Lower lobe of right lung (tissue), 2 donors: ENCODE measurements around the gene SPATA24. TPM values are rescaled to one million over a fixed set of nuclear protein-coding genes. Genes with fewer than 3 reads are reported as not detected.

ENCODE experiments used
- ATAC-seq, 2 donors: fragments of 200-7000 bp; cut with Tn5 transposase; one replicate each; pipeline ENCODE4 v1.9.1; 2020 to 2022; ENCODE audit warnings: mild to moderate bottlenecking in 2 of 2, moderate library complexity in 2 of 2
- DNase-seq: peaks from one replicate; pipeline ENCODE4 v3.0.0-alpha.2; 2020
- H3K27ac ChIP-seq: fragments of 200-600 bp; one replicate; pipeline ENCODE4 v1.8.0; 2022
- H3K27me3 ChIP-seq: fragments of 200-600 bp; one replicate; pipeline ENCODE4 v1.8.0; 2022; ENCODE audit warnings: low read depth
- H3K36me3 ChIP-seq: fragments of 200-600 bp; one replicate; pipeline ENCODE4 v1.8.0; 2022; ENCODE audit warnings: mild to moderate bottlenecking
- H3K4me1 ChIP-seq: fragments of 200-600 bp; one replicate; pipeline ENCODE4 v1.8.0; 2022
- H3K4me3 ChIP-seq: fragments of 200-600 bp; one replicate; pipeline ENCODE4 v1.8.0; 2022; ENCODE audit warnings: mild to moderate bottlenecking
- H3K9me3 ChIP-seq: fragments of 200-600 bp; one replicate; pipeline ENCODE4 v1.8.0; 2022
- intact Hi-C: fragments of 100-400 bp; cut with DNase I; formaldehyde crosslinking; loops from one replicate; pipeline ENCODE4 v1.11.0; 2022
- long read RNA-seq: library from polyadenylated mRNA; unstranded; transcript quantifications from one replicate; pipeline ENCODE4 v2.0.0, GENCODE V29; 2021
- total RNA-seq: library from RNA; stranded (reverse); fragmentation: NEBNext Ultra II Directional; extraction: Animal tissue kit (Norgen Biotek cat#: 25700); gene quantifications from one replicate; pipeline ENCODE4 v1.2.1, GENCODE V29; 2021
- TF ChIP-seq, protein P1 (sequence below): fragments of 200-600 bp; IDR thresholded peaks from one replicate; pipeline ENCODE4 v1.8.0; 2022; ENCODE audit warnings: antibody characterized with exemption, mild to moderate bottlenecking
- donor health status: DM: no; HTN: yes; CAD: no; lungs with severe emphysema.

The SPATA24 gene, protein sequence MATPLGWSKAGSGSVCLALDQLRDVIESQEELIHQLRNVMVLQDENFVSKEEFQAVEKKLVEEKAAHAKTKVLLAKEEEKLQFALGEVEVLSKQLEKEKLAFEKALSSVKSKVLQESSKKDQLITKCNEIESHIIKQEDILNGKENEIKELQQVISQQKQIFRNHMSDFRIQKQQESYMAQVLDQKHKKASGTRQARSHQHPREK
- total RNA-seq, result 3.5 TPM
- long read RNA-seq, partial matches to known transcripts, result 0 of 2 reads
- long read RNA-seq, other reads (novel, unspliced or antisense), result 1 of 2 reads

DNA sequence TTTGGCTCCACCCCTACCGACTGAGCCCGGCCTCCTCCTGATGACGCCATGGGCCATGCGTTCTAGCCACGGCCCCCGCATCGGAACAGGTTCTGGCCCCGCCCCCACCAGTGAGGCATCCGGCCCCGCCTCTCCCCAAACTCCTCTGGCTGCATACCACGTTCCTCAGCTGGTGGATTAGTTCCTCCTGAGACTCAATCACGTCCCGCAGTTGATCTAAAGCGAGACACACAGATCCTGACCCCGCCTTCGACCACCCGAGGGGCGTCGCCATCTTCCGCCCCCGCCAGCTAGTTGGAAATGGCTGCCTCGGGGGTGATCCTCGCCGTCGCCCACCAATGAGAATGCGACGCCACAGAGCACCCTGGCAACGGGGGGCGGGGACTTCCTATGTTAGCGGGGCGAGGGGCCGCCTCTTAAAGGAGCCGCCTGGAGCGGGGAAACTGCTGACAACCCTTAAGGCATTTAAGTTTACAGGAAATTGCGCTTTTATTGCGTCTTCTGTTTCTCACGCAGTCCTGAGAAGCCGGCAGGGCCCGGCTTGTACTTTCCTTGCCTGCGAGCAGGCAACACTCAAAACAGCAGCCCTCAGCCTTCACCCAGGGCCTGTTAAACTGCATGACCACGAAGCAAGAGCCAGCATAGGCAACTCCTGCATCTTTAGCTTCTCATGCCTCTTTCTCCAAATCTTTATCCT lies at the start of gene SPATA24:
TSS of gene SPATA24 (minus strand) at position 303 of the 697 bp plus-strand sequence. CDS start at position 274, 29 bp downstream.
- TF ChIP-seq, protein P1, sequence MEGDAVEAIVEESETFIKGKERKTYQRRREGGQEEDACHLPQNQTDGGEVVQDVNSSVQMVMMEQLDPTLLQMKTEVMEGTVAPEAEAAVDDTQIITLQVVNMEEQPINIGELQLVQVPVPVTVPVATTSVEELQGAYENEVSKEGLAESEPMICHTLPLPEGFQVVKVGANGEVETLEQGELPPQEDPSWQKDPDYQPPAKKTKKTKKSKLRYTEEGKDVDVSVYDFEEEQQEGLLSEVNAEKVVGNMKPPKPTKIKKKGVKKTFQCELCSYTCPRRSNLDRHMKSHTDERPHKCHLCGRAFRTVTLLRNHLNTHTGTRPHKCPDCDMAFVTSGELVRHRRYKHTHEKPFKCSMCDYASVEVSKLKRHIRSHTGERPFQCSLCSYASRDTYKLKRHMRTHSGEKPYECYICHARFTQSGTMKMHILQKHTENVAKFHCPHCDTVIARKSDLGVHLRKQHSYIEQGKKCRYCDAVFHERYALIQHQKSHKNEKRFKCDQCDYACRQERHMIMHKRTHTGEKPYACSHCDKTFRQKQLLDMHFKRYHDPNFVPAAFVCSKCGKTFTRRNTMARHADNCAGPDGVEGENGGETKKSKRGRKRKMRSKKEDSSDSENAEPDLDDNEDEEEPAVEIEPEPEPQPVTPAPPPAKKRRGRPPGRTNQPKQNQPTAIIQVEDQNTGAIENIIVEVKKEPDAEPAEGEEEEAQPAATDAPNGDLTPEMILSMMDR, result no peak
- intact Hi-C loops, result no loop called here
- Histone ChIP-seq H3K27me3 (no peaks in the 10 kb centered on the region), H3K27ac (peak within 1 kb of the TSS; percentile 90), H3K4me1 (peaks cover 19% of the 10 kb centered on the region), H3K9me3 (no peaks in the 10 kb centered on the region), H3K4me3 (peak within 1 kb of the TSS; percentile 61), H3K36me3 (no peaks in the 10 kb centered on the region)
- ATAC-seq (peak; percentile 97 to 98), DNase-seq (peak; percentile 98)

DNA sequence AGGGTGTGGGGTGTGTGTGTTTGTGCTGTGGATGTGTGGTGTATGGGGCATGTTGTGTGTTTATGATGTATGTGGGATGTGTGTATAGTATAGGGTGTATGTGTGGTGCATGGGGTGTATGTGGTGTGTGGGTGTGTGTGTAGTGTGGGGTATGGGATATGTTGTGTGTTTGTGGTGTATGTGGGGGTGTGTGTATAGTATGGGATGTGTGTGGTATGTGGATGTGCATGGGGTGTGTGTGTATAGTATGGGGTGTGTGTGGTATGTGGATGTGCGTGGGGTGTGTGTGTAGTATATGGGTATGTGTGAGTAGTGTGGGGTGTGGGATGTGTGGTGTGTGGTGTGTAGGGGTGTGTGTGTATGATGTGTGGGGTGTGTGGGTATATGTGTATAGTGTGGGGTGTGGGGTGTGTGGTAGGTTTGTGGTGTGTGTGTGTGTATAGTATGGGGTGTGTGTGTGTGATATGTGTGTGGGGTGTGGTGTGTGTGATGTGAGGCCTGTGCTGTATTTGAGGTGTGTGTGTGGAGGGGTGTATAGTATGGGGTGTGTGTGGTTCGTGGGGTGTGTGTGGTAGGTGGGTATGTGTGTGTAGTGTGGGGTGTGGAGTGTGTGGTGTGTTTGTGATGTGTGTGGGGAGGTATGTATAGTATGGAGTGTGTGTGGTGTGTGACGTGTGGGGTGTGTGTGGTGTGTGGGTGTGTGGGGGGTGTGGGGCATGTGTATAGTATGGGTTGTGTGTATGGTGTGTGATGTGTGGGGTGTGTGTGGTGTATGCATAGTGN lies 48.2 kb upstream of the SPATA24 start:
- no peaks in the 10 kb centered on the region for H3K4me1 ChIP-seq
- DNase-seq (no peak), ATAC-seq (peak; percentile 31 to 32)
- H3K27me3 ChIP-seq, result no peaks in the 10 kb centered on the region
- TF ChIP-seq, protein P1, result no peak
- H3K36me3 ChIP-seq, result peaks cover 20% of the 10 kb centered on the region
- intact Hi-C loops, result no loop called here
- H3K9me3 ChIP-seq, result no peaks in the 10 kb centered on the region
- H3K27ac ChIP-seq, result no peak overlapping the region
- no peak overlapping the region for H3K4me3 ChIP-seq

DNA sequence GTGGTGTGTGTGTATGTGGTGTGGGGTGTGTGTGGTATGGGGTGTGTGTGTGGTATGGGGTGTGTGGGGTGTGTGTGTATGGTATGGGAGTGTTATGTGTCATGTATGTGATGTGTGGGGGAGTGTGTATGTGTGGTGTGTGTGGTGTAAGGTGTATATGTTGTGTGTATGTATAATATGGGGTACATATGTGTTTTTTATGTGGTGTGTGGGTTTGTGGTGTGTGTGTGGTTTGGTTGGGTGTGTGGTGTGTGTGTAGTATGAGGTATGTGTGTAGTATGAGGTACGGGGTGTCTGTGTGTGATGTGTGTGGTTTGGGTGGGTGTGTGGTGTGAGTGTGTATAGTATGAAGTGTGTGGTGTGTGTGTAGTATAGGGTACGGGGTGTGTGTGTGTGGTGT lies 47.3 kb upstream of the SPATA24 start:
- H3K27ac ChIP-seq, result no peak overlapping the region

DNA sequence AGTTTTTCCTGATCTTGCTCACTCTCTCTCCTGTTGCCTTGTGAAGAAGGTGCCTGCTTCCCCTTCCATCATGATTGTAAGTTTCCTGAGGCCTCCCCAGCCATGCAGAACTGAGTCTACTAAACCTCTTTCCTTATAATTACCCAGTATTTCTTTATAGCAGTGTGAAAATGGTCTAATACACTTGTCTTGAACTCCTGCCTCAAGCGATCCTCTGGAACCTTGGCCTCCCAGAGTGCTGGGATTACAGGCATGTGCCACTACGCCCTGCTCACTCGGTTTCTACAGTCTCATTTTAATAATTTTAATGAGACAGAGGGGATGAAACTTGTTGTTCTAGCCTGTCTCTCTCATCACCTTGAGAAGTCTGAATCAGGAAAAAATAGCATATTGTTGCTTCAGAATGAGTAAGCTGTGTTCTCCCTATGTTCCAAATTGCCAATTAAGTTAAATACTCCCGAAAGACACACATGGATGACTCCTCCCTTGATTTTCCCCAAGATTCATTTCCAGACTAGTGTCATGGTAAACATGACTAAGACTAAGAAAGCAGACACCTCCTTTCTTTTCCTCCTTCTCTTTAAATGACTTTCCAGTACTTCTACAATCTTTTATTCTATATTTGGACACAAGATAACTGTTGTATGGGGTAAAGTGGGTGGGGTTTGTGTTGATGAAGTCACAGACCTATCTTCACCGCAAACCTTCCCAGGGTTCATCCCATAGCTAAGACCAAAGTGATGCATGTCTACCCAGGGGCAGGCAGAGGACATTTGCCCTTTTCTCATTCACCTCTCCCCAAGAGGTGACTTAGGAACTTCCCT lies 43.3 kb upstream of the SPATA24 start:
- TF ChIP-seq, protein P1, result no peak
- DNase-seq, result no peak
- Histone ChIP-seq H3K4me3 (no peak overlapping the region), H3K4me1 (peaks cover 6% of the 10 kb centered on the region), H3K27me3 (no peaks in the 10 kb centered on the region), H3K9me3 (no peaks in the 10 kb centered on the region), H3K36me3 (peaks cover 11% of the 10 kb centered on the region), H3K27ac (no peak overlapping the region)
- intact Hi-C loops, result no loop called here
- no peak for ATAC-seq

More for the DNA sequence above, 47.3 kb upstream of the SPATA24 start:
- intact Hi-C loops, result no loop called here
- H3K9me3 ChIP-seq, result no peaks in the 10 kb centered on the region
- no peaks in the 10 kb centered on the region for H3K4me1 ChIP-seq
- peak in 1 of 2 donors; percentile 25 for ATAC-seq
- H3K27me3 ChIP-seq, result no peaks in the 10 kb centered on the region
- no peak overlapping the region for H3K4me3 ChIP-seq
- no peak for DNase-seq
- TF ChIP-seq, protein P1, result no peak
- peaks cover 20% of the 10 kb centered on the region for H3K36me3 ChIP-seq
